PC-3 (cell line): Measurements from ENCODE around the gene GAB4.

Experiments used
- CTCF ChIP-seq: fragments of 300-600 bp; sonication (generic); conservative IDR thresholded peaks from 2 replicates; pipeline ENCODE4 v1.5.1; 2017; ENCODE audit warnings: antibody characterized with exemption, low read depth, mild to moderate bottlenecking, low read length
- EZH2 ChIP-seq: fragments of 300-600 bp; sonication (generic); IDR thresholded peaks from one replicate; pipeline ENCODE4 v1.6.1; 2017; ENCODE audit warnings: antibody characterized with exemption, mild to moderate bottlenecking, low read length; ENCODE audit not compliant: unreplicated experiment

DNA sequence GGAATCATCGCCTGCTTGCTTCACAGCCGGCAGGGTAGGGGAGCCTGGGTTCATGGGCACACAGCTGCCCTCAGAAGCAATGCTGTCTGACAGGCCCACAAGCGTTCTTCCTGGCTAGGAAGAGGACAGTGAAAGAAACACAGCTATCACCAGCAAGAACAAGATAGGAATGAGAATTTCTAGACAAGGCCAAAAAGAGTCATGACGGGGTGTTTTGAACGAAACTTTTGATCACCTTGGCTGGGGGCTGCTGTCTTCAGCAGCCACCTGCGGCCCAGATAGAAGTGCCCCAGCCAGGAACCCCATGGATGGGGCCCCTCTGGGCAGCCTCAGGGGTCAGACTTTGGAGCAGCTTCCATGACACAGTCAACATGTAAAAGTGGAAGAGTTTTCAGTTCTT, 41.8 kb downstream of the GAB4 start:
- TF ChIP-seq CTCF: no peak
- TF ChIP-seq EZH2: no peak
